Fibroblast of mammary gland (primary cell): ENCODE results near the gene DEAF1.

Experiments
- DNase-seq: peaks from one replicate; pipeline ENCODE4 v3.0.0-alpha.2; 2010; ENCODE audit warnings: low read depth
- H3K4me3 ChIP-seq: 2 replicates; pipeline ENCODE4 v1.5.1; 2011; ENCODE audit warnings: low read depth, mild to moderate bottlenecking, low read length, moderate library complexity; ENCODE audit not compliant: control insufficient read depth
- TF ChIP-seq, protein P1 (sequence below): conservative IDR thresholded peaks from 2 replicates; pipeline ENCODE4 v1.5.1; 2011; ENCODE audit warnings: low read depth, low read length, inconsistent platforms; ENCODE audit not compliant: control insufficient read depth, insufficient read depth

The DEAF1 gene

DNA sequence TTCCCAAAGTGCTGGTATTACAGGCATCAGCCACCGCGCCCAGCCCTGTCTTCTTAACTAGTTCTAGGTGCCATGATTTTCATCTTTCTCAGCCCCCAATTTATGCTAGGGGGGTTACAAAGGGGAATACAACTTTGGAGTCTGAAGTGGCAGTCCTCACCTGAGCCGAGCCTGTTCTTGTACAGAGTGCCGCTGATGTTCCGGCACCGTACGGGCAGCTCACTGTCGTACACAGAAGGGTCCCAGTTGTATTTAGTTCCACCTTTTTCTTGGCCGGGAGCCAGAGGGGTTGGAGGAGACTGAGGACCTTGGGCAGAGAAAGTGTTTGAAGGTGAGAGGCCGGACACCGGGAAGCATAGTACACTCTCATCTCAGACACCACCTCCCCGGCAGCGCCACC, 7.3 kb downstream of the DEAF1 start:
- TF ChIP-seq, protein P1, sequence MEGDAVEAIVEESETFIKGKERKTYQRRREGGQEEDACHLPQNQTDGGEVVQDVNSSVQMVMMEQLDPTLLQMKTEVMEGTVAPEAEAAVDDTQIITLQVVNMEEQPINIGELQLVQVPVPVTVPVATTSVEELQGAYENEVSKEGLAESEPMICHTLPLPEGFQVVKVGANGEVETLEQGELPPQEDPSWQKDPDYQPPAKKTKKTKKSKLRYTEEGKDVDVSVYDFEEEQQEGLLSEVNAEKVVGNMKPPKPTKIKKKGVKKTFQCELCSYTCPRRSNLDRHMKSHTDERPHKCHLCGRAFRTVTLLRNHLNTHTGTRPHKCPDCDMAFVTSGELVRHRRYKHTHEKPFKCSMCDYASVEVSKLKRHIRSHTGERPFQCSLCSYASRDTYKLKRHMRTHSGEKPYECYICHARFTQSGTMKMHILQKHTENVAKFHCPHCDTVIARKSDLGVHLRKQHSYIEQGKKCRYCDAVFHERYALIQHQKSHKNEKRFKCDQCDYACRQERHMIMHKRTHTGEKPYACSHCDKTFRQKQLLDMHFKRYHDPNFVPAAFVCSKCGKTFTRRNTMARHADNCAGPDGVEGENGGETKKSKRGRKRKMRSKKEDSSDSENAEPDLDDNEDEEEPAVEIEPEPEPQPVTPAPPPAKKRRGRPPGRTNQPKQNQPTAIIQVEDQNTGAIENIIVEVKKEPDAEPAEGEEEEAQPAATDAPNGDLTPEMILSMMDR = no peak
- no peak for DNase-seq
- no peak overlapping the region for H3K4me3 ChIP-seq

- TF ChIP-seq, protein P1 = no peak
- DNase-seq = no peak
- H3K4me3 ChIP-seq = no peak overlapping the region
These were observed 8.4 kb downstream of the DEAF1 start for GRCh38 chr11:686451-687243.

DNA sequence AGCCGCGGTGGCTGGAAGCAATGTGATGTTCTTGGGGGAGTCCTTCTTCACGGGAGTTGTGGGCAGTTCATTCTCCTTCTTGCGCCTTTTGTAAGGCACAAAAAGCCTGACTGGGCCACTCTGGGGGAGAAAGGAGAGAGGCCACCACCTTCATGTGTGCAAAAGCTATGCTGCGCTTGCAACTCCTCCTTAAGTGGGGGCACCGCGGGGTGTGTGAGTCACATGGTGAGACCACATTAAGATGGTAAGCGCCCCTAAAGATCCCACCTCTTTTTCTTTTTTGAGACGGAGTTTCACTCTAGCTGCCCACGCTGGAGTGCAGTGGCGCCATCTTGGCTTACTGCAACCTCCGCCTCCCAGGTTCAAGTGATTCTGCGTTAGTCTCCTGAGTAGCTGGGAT, 14.1 kb downstream of the DEAF1 start:
- TF ChIP-seq, protein P1 = no peak
- no peak for DNase-seq
- no peak overlapping the region for H3K4me3 ChIP-seq

DNA sequence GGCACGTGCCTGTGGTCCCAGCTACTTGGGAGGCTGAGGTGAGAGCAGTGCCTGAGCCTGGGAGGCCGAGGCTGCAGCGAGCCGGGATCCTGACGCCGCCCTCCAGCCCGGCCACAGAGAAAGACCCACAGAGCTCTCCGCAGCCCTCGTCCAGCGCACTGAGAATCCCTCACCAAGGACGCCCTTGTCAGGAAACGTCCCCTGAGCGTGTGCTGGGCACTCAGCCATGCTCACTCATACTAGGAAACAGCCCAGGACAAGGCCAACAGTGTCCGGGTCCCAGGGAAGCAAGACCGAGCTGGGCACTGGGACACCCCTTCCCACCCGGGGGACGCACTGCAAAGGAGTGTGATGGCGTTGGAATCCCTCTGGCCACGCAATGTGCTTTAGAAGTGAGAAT, 14.5 kb downstream of the DEAF1 start:
- DNase-seq = no peak
- H3K4me3 ChIP-seq = no peak overlapping the region
- TF ChIP-seq, protein P1 = no peak

DNA sequence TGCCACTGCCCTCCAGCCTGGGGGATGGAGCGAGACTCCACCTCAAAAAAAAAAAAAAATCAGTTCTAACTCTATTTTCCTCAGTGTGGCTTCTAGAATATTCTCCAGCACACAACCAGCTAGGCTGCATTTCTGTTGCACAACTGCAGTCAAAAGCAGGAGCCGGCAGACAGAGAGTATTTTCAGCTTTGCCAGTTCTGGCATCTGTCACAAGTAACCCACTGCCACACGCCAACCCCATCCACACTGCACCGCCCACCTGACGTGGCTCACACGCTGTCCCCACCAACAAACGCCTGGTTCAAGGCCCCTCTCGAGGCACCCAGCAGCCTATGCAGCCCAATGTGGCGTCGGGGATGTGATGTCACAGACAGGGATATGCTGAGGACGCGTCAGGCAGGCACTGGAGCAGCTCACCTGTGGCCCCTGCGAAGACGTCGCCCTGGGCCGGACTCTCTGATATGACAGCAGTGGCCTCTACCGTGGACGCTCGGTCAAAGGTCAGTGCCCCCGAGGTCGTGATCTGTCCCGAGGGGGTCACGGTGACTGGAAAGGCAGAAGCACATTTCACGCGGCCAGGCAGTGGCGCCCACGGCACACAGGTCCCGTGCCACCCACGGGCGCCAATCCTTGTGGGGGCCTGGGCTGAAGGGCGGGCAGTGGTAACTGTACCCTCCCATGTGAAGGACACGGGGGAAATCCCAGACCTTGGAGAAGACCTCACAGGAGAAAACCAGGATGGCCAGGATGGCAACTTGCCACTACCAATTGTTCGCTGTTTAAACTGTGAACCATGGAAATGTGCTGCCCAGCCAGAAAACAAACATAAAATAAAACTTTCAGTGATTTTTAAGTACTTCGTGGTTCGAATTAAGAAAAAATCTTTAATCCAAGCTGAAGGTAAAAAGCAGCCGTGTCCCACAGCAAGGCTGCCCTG, 15.5 kb downstream of the DEAF1 start:
- no peak for DNase-seq
- TF ChIP-seq, protein P1 = no peak
- no peak overlapping the region for H3K4me3 ChIP-seq

DNA sequence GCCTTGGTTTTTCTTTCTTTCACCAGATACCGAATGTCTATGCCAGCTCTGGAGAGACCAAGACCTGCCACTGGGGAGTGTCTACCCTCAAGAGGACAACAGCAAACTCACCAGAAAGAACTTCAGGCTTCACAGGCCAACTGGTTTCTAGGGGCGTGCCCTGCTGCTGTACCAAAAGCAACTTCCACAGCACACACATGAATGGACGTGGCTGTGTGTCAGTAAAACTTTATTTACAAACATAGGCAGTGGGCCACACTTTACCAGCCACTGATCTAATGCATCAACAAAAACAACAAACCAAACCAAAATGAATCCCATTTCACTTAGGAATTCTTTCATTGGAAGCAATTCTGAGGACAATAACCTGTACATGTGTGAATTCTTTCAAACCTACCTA, 16.7 kb downstream of the DEAF1 start:
- H3K4me3 ChIP-seq = no peak overlapping the region
- no peak for DNase-seq
- TF ChIP-seq, protein P1 = no peak
